Activated T-helper 1 cell treated with anti-CD3 and anti-CD28 coated beads, Interleukin-12 subunit alpha, Interleukin-12 subunit beta, Interleukin-2, Interleukin-4 antibody, amounts not matched to agents 30 ng/mL and 10 ng/mL and 1 ng/mL, durations not matched to agents 14 hours and 24 hours and 36 hours (primary cell): Measurements from ENCODE around the gene CYTH3. TPM values are rescaled to one million over a fixed set of nuclear protein-coding genes. Genes with fewer than 3 reads are reported as not detected.

ENCODE experiments used
- DNase-seq: peaks from one replicate; pipeline ENCODE4 v3.0.0; 2021; ENCODE audit warnings: low spot score
- H3K27ac Mint-ChIP-seq: one replicate; pipeline ENCODE4 v1.8.0; 2021; ENCODE audit warnings: mild to moderate bottlenecking, mixed read lengths
- H3K27me3 Mint-ChIP-seq: one replicate; pipeline ENCODE4 v1.8.0; 2022; ENCODE audit warnings: mild to moderate bottlenecking, moderate library complexity, mixed read lengths; ENCODE audit not compliant: insufficient read depth
- H3K36me3 Mint-ChIP-seq: one replicate; pipeline ENCODE4 v1.8.0; 2021; ENCODE audit warnings: low read depth, mixed read lengths
- H3K4me1 Mint-ChIP-seq: one replicate; pipeline ENCODE4 v1.8.0; 2021; ENCODE audit warnings: low read depth, mixed read lengths
- H3K4me3 Mint-ChIP-seq: one replicate; pipeline ENCODE4 v1.8.0; 2021; ENCODE audit warnings: mild to moderate bottlenecking, moderate library complexity, mixed read lengths
- H3K9me3 Mint-ChIP-seq: one replicate; pipeline ENCODE4 v1.8.0; 2021; ENCODE audit warnings: mixed read lengths
- intact Hi-C: fragments of 100-400 bp; cut with micrococcal nuclease; formaldehyde crosslinking; loops from one replicate; pipeline ENCODE4 v1.15.1; 2024
- total RNA-seq: library from RNA; stranded (reverse); gene quantifications from 2 replicates; pipeline ENCODE4 v1.2.3, GENCODE V29; 2022

Gene CYTH3
- total RNA-seq, 1 donor from 2014 or later, result 0.65 TPM

- no peak for DNase-seq
- H3K4me3 Mint-ChIP-seq, result no peak overlapping the region
- H3K27ac Mint-ChIP-seq, result no peak overlapping the region
- no peaks in the 10 kb centered on the region for H3K36me3 Mint-ChIP-seq
- peaks cover 22% of the 10 kb centered on the region for H3K4me1 Mint-ChIP-seq
- H3K27me3 Mint-ChIP-seq, result peaks cover 47% of the 10 kb centered on the region
- intact Hi-C loops, result no loop called here
- no peaks in the 10 kb centered on the region for H3K9me3 Mint-ChIP-seq
These were observed 11.9 kb downstream of the CYTH3 start for GRCh38 chr7:6260291-6261187.

GRCh38 chr7:6259257-6259656, 13.2 kb downstream of the CYTH3 start:
- no peak overlapping the region for H3K4me3 Mint-ChIP-seq
- no peak overlapping the region for H3K27ac Mint-ChIP-seq
- H3K36me3 Mint-ChIP-seq, result no peaks in the 10 kb centered on the region
- H3K27me3 Mint-ChIP-seq, result peaks cover 55% of the 10 kb centered on the region
- peaks cover 22% of the 10 kb centered on the region for H3K4me1 Mint-ChIP-seq
- intact Hi-C loops, result no loop called here
- no peaks in the 10 kb centered on the region for H3K9me3 Mint-ChIP-seq
- DNase-seq, result no peak

- Mint-ChIP-seq H3K27me3 (peaks cover 55% of the 10 kb centered on the region), H3K27ac (no peak overlapping the region)
These were observed 13.8 kb downstream of the CYTH3 start for GRCh38 chr7:6258440-6259182.

DNA sequence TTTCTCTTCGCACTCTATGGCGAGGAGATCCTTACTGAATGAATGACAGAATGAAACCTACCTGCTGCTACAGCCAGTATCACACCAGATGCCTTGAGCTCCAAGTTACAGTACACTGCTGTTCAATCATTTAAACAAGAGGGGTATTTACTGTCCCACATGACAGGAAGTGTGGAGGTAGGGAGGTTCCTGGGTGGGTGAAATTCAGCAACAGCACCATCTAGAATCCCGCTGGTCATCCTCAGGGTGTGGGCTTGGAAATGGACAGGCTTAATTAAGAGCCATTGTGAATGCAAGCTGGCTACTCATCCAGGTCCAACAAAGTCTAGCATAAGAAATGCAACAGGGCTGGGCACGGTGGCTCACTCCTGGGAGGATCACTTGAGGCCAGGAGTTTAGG, 14.7 kb downstream of the CYTH3 start:
- Mint-ChIP-seq H3K4me1 (peaks cover 22% of the 10 kb centered on the region), H3K9me3 (no peaks in the 10 kb centered on the region), H3K27me3 (peaks cover 57% of the 10 kb centered on the region), H3K36me3 (no peaks in the 10 kb centered on the region), H3K27ac (no peak overlapping the region), H3K4me3 (no peak overlapping the region)
- intact Hi-C loops, result loop anchor here (1.0 kb wide), 2 partner anchors 14 to 36 kb away; no protein-coding TSS in a partner anchor
- DNase-seq, result no peak

More at GRCh38 chr7:6258440-6259182, 13.8 kb downstream of the CYTH3 start:
- Mint-ChIP-seq H3K4me3 (no peak overlapping the region), H3K36me3 (no peaks in the 10 kb centered on the region), H3K9me3 (no peaks in the 10 kb centered on the region), H3K4me1 (peaks cover 22% of the 10 kb centered on the region)
- intact Hi-C loops, result no loop called here
- no peak for DNase-seq

DNA sequence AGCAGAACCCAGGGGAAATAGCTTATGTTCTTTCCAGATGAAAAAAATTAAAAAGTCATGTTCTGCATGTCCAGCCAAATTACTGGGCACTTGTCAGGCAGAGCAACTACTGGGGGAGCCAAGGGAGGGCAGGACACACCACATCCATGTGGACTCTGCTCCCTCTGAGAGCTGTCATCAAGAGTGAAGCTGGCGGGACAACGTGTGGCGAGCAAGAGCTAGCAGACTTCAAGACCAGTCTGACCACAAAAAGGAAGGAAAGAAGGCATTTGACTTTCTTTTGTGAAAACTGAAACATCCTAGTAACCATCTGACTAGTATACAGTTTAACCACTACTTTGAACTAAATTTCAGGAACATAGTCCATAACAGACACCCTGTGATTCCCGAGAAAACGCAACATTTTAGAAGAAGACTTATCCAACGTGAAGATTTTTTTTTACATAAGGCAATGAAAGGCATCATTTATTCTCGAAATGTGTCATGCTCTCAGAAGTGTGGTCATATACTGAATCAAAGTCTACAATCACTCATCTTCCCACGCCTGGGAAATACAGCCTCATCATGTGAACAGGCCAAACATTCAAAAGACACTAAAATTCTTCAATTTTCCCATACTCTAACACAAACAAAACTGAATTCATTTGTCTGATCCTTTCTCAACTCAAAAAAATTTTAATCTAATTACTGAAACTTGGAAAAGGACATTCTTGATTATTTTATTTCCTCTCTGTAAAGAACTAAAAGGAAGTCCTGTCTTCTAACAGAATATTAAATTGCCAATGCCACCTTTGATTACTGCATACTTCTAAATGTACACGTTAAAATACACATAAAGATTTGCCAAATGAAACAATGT, 15.5 kb downstream of the CYTH3 start:
- Mint-ChIP-seq H3K9me3 (no peaks in the 10 kb centered on the region), H3K27ac (no peak overlapping the region), H3K36me3 (no peaks in the 10 kb centered on the region), H3K4me1 (peaks cover 22% of the 10 kb centered on the region), H3K27me3 (peaks cover 56% of the 10 kb centered on the region), H3K4me3 (no peak overlapping the region)
- no peak for DNase-seq
- intact Hi-C loops, result loop anchor here (1.0 kb wide), 2 partner anchors 14 to 36 kb away; no protein-coding TSS in a partner anchor

DNA sequence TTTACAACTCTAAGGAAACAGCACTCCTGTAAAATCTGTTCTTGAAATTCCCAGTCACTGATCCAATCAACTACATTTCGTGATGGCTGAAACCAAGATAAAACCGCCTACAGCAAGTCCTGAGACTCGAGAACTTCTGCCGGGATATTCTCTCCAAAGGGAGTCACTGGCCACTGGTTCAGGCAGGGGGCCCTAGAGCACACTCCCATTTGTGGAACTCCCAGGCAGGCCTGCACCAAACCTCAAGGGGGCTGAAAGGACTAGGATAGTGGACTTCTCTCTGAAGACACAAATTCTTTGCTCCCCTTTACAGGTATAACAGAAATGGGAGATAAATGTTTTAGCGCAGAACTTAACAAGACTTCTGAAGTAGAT, 16.3 kb downstream of the CYTH3 start:
- H3K4me1 Mint-ChIP-seq, result peaks cover 22% of the 10 kb centered on the region
- DNase-seq, result no peak
- H3K9me3 Mint-ChIP-seq, result no peaks in the 10 kb centered on the region
- H3K27me3 Mint-ChIP-seq, result peaks cover 58% of the 10 kb centered on the region
- intact Hi-C loops, result no loop called here
- no peaks in the 10 kb centered on the region for H3K36me3 Mint-ChIP-seq
- no peak overlapping the region for H3K4me3 Mint-ChIP-seq
- H3K27ac Mint-ChIP-seq, result no peak overlapping the region

GRCh38 chr7:6254866-6255265, 17.6 kb downstream of the CYTH3 start:
- H3K27me3 Mint-ChIP-seq, result peaks cover 57% of the 10 kb centered on the region

GRCh38 chr7:6252748-6253147, 19.7 kb downstream of the CYTH3 start:
- no peak overlapping the region for H3K4me3 Mint-ChIP-seq
- no peak for DNase-seq
- H3K36me3 Mint-ChIP-seq, result no peaks in the 10 kb centered on the region
- peaks cover 59% of the 10 kb centered on the region for H3K27me3 Mint-ChIP-seq
- H3K4me1 Mint-ChIP-seq, result peaks cover 22% of the 10 kb centered on the region
- H3K27ac Mint-ChIP-seq, result no peak overlapping the region
- intact Hi-C loops, result no loop called here
- no peaks in the 10 kb centered on the region for H3K9me3 Mint-ChIP-seq

More at GRCh38 chr7:6254866-6255265, 17.6 kb downstream of the CYTH3 start:
- H3K27ac Mint-ChIP-seq, result no peak overlapping the region
- DNase-seq, result no peak
- no peak overlapping the region for H3K4me3 Mint-ChIP-seq
- intact Hi-C loops, result no loop called here
- peaks cover 29% of the 10 kb centered on the region for H3K4me1 Mint-ChIP-seq
- no peaks in the 10 kb centered on the region for H3K9me3 Mint-ChIP-seq
- H3K36me3 Mint-ChIP-seq, result no peaks in the 10 kb centered on the region

DNA sequence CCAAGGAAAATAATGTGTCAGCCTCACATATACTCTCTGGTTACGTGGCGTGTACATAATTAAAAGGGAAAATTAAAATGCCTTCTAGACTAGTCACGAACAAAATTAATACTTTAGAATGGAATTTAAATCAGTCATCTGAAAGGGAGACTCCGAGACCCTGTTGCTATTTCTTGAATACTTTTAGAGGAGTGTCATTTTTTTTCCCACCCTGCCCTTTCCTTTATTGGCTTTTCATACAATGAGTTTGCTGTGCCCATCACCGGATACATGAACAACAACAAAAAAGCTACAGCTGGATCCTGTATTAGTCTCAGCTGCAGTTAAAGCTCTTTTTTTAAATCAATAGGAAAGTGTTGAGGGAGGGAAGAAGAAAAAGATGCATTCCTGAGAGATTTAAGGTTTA, 20.1 kb downstream of the CYTH3 start:
- peaks cover 21% of the 10 kb centered on the region for H3K4me1 Mint-ChIP-seq
- DNase-seq, result no peak
- H3K9me3 Mint-ChIP-seq, result no peaks in the 10 kb centered on the region
- no peak overlapping the region for H3K27ac Mint-ChIP-seq
- H3K36me3 Mint-ChIP-seq, result no peaks in the 10 kb centered on the region
- intact Hi-C loops, result no loop called here
- H3K4me3 Mint-ChIP-seq, result no peak overlapping the region
- H3K27me3 Mint-ChIP-seq, result peaks cover 62% of the 10 kb centered on the region

- Mint-ChIP-seq H3K4me1 (peaks cover 14% of the 10 kb centered on the region), H3K4me3 (no peak overlapping the region), H3K27me3 (peaks cover 66% of the 10 kb centered on the region), H3K27ac (no peak overlapping the region), H3K9me3 (no peaks in the 10 kb centered on the region), H3K36me3 (no peaks in the 10 kb centered on the region)
- intact Hi-C loops, result no loop called here
- no peak for DNase-seq
These were observed 20.8 kb downstream of the CYTH3 start for GRCh38 chr7:6251653-6252052.

GRCh38 chr7:6250364-6250833, 22.0 kb downstream of the CYTH3 start:
- no peaks in the 10 kb centered on the region for H3K9me3 Mint-ChIP-seq
- intact Hi-C loops, result loop anchor here (1.0 kb wide), 1 partner anchor 29 kb away; no protein-coding TSS in a partner anchor
- peaks cover 59% of the 10 kb centered on the region for H3K27me3 Mint-ChIP-seq
- H3K4me3 Mint-ChIP-seq, result no peak overlapping the region
- no peak overlapping the region for H3K27ac Mint-ChIP-seq
- no peaks in the 10 kb centered on the region for H3K36me3 Mint-ChIP-seq
- no peak for DNase-seq
- H3K4me1 Mint-ChIP-seq, result peaks cover 8% of the 10 kb centered on the region

DNA sequence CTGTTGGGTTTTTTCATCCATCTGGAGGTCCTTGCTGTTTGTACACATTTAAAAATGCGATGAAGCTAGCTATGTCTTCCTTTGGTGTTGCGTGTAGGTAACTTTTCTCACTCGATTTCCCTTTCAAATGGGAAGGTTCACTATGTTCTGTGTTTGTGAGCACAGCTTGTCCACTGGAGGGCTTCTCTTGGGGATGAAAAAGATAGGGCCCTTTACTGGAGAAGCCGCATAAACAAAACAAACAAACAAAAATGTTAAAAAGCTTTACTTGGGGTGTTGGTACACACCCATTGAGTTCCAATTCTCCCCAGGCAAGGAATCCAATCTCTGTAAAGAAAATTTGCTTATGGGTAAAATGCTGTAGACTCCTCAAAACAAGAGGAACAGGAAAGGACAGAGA, 23.4 kb downstream of the CYTH3 start:
- H3K27ac Mint-ChIP-seq, result no peak overlapping the region
- H3K9me3 Mint-ChIP-seq, result no peaks in the 10 kb centered on the region
- no peak overlapping the region for H3K4me3 Mint-ChIP-seq

More for the DNA sequence above, 23.4 kb downstream of the CYTH3 start:
- Mint-ChIP-seq H3K36me3 (no peaks in the 10 kb centered on the region), H3K4me1 (peaks cover 8% of the 10 kb centered on the region), H3K27me3 (peaks cover 51% of the 10 kb centered on the region)
- intact Hi-C loops, result no loop called here
- DNase-seq, result no peak
